Measurements from ENCODE around the gene AMMECR1L.

DNA sequence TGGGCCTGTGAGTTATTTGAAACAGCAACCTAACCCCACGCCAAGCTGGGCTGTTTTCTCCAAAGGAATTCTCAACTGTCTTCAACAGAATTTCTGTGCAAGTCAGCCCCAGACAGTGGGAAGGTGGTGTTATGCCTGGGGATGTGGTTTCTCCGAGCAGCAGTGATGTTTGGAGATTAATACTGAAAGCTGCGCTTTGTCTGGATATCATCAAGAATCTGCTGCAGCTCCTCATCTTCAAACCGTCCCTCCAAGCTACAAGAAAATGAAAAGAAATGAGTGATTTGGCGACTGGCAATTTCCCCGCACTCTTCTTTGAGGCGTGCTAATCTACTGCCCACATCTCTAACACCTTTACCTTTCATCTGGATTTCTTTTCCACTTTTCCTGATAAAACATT, 37.8 kb downstream of the AMMECR1L start:
- TF ChIP-seq POLR2A (IDR thresholded peaks at IDR 0.05; ENCODE audit: low read length) (no peak), EP300 (IDR thresholded peaks at IDR 0.05) (no peak), SREBF2 (IDR thresholded peaks at IDR 0.05) (no peak), TFCP2L1 (CRISPR knock-in tag; IDR thresholded peaks at IDR 0.05) (no peak)
- TF ChIP-seq, protein P1, sequence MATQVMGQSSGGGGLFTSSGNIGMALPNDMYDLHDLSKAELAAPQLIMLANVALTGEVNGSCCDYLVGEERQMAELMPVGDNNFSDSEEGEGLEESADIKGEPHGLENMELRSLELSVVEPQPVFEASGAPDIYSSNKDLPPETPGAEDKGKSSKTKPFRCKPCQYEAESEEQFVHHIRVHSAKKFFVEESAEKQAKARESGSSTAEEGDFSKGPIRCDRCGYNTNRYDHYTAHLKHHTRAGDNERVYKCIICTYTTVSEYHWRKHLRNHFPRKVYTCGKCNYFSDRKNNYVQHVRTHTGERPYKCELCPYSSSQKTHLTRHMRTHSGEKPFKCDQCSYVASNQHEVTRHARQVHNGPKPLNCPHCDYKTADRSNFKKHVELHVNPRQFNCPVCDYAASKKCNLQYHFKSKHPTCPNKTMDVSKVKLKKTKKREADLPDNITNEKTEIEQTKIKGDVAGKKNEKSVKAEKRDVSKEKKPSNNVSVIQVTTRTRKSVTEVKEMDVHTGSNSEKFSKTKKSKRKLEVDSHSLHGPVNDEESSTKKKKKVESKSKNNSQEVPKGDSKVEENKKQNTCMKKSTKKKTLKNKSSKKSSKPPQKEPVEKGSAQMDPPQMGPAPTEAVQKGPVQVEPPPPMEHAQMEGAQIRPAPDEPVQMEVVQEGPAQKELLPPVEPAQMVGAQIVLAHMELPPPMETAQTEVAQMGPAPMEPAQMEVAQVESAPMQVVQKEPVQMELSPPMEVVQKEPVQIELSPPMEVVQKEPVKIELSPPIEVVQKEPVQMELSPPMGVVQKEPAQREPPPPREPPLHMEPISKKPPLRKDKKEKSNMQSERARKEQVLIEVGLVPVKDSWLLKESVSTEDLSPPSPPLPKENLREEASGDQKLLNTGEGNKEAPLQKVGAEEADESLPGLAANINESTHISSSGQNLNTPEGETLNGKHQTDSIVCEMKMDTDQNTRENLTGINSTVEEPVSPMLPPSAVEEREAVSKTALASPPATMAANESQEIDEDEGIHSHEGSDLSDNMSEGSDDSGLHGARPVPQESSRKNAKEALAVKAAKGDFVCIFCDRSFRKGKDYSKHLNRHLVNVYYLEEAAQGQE (IDR thresholded peaks at IDR 0.05), result no peak
- TF ChIP-seq, protein P2, sequence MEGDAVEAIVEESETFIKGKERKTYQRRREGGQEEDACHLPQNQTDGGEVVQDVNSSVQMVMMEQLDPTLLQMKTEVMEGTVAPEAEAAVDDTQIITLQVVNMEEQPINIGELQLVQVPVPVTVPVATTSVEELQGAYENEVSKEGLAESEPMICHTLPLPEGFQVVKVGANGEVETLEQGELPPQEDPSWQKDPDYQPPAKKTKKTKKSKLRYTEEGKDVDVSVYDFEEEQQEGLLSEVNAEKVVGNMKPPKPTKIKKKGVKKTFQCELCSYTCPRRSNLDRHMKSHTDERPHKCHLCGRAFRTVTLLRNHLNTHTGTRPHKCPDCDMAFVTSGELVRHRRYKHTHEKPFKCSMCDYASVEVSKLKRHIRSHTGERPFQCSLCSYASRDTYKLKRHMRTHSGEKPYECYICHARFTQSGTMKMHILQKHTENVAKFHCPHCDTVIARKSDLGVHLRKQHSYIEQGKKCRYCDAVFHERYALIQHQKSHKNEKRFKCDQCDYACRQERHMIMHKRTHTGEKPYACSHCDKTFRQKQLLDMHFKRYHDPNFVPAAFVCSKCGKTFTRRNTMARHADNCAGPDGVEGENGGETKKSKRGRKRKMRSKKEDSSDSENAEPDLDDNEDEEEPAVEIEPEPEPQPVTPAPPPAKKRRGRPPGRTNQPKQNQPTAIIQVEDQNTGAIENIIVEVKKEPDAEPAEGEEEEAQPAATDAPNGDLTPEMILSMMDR (IDR thresholded peaks at IDR 0.05), result no peak
- TF ChIP-seq, protein P3, sequence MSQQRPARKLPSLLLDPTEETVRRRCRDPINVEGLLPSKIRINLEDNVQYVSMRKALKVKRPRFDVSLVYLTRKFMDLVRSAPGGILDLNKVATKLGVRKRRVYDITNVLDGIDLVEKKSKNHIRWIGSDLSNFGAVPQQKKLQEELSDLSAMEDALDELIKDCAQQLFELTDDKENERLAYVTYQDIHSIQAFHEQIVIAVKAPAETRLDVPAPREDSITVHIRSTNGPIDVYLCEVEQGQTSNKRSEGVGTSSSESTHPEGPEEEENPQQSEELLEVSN (IDR thresholded peaks at IDR 0.05; ENCODE audit: borderline replicate concordance, low read depth), result no peak
